ENCODE measurements around the gene HCFC1.

HCFC1 gene

DNA sequence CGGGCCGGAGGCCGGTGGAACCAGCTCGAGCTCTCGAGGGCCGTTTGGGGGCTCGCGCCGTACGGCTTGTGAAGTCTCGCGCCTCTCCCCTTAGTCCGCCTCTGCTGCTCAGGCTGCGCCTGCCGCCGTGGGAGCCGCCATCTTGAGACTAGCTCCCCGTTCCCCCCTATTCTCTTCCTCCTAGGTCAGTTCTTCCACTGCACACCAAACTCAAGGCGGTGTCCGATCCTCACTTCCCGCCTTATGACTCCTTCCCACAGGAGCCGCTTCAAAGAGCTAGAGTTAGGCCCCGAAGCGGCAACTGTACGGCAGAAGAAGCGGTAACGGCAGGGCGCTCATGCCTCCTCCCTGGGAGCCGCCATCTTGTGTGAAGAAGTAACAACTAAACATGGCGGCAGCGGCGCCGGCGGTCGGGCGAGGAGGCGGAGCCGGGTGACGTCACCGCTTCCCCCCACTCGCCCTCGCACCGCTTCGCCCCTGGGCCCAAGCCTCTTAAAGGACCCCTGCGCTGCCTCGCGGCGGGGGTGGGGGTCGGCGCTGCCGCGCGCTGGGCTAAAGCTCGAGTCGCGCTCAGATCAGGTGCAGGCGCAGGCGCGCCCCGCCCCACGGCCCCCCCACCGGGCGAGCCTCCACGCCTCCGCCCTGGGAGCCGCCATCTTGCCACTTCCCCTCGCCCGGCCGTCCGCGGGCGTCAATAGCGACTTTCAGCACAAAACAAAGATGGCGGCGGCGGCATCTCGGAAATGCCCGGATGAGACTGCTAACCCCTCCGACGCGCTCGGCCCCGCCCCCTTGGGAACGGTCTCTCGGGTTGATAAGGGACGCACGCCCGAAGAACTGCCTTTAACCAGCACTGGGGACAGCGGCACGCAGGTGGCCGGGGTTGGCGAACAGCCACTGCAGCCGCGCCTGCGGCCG, at the start of gene HCFC1:
HCFC1 (minus strand) TSS at position 369 of the 918 bp plus-strand sequence. CDS start 978 bp downstream, outside the sequence.
- Mint-ChIP-seq H3K4me1 (peaks cover 48% of the 10 kb centered on the region), H3K36me3 (peaks cover 27% of the 10 kb centered on the region), H3K9me3 (no peaks in the 10 kb centered on the region), H3K27ac (peak within 1 kb of the TSS; percentile 99), H3K27me3 (no peaks in the 10 kb centered on the region), H3K4me3 (peak within 1 kb of the TSS; percentile 100)
- ATAC-seq = peak; percentile 74

GRCh38 chrX:154021131-154021611, 49.6 kb upstream of the HCFC1 start:
- peaks cover 6% of the 10 kb centered on the region for H3K36me3 Mint-ChIP-seq
- no peak overlapping the region for H3K4me3 Mint-ChIP-seq
- peaks cover 13% of the 10 kb centered on the region for H3K4me1 Mint-ChIP-seq
- no peak for ATAC-seq
- H3K9me3 Mint-ChIP-seq = no peaks in the 10 kb centered on the region
- H3K27me3 Mint-ChIP-seq = no peaks in the 10 kb centered on the region
- peak overlapping the region; percentile 97 for H3K27ac Mint-ChIP-seq

GRCh38 chrX:154020536-154021115, 49.0 kb upstream of the HCFC1 start:
- ATAC-seq = no peak
- H3K4me1 Mint-ChIP-seq = peaks cover 18% of the 10 kb centered on the region
- peak overlapping the region; percentile 89 for H3K4me3 Mint-ChIP-seq
- no peaks in the 10 kb centered on the region for H3K9me3 Mint-ChIP-seq
- peak overlapping the region; percentile 97 for H3K27ac Mint-ChIP-seq
- H3K36me3 Mint-ChIP-seq = peaks cover 11% of the 10 kb centered on the region
- H3K27me3 Mint-ChIP-seq = no peaks in the 10 kb centered on the region

DNA sequence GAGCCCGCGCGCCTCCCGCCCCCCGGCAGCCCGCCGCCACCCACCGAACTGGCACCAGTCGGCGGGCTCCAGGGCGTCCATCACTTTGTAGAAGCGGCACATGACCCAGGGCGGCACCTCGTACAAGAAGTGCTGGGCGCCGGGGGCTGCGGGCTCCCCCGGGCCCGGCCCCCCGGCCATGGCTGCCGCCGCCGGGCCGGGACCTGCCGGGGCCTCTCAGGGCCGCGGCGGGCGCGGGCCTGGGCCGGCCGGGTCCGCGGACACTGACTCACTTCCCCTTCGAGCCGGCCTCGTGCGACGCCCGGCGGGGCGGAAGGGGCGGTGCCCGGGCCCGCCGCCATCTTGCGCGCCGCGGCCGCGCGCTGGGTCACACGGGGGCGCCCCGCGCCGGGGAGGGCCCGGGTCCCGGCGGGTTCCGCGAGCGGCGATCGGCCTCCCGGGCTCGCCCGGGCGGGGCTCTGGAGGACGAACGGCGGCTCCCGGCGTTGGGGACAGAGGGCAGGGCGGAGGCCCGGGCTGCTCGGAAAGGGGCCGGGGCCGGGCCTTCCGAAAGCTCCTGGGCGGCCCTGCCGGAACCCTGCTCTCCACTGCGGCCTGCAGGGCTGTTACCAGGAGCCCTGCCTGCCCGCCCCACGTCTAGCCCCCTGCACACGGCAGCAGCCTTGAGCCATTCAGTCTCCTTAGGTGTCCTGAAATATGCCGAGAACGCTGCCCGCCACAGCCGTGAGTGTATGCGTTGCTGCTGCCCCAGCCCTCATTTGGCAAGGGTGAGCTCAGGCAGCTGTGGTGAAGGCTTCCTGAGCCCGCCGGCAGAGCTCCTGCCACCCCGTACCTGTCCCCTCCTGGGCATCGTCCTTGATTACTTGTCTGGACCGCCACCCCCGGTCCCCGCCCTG, 48.3 kb upstream of the HCFC1 start, which contains the start of gene IRAK1:
IRAK1 (minus strand) TSS at position 270 of the 896 bp plus-strand sequence; CDS start at position 180, 90 bp downstream.
- peak within 1 kb of the TSS; percentile 97 for H3K27ac Mint-ChIP-seq
- peaks cover 15% of the 10 kb centered on the region for H3K36me3 Mint-ChIP-seq
- no peaks in the 10 kb centered on the region for H3K27me3 Mint-ChIP-seq
- peak; percentile 89 for ATAC-seq
- peaks cover 22% of the 10 kb centered on the region for H3K4me1 Mint-ChIP-seq
- H3K4me3 Mint-ChIP-seq = peak within 1 kb of the TSS; percentile 91
- H3K9me3 Mint-ChIP-seq = no peaks in the 10 kb centered on the region

DNA sequence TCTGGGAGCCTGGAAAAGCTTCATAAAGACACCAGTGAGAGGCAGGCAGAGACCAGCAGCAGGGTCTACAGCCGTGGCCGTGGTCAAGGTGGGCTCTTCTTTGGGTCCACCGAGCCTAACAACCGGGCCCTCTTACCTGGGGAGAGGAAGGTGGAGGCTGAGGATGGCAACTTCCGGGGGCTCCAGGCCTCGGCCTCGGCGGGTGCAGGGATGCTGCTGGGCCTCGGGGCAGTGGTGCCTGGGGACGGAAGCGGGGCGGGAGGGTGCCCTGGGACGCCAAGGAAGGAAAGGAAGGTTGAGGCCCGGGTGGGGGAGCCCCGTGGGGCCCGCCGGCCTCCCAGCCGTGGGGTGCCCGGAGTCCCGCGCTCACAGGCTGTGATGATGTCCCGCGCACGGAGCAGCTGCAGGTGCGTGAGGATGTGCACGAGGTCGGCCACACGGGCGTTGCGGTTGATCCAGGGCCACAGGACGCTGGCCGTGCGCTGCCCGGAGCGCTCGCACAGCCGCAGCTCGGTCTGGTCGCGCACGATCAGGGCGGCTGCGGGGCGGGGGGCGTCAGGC, 47.5 kb upstream of the HCFC1 start:
- Mint-ChIP-seq H3K9me3 (no peaks in the 10 kb centered on the region), H3K27ac (peak overlapping the region; percentile 93), H3K27me3 (no peaks in the 10 kb centered on the region), H3K4me3 (peak overlapping the region; percentile 91), H3K4me1 (peaks cover 27% of the 10 kb centered on the region), H3K36me3 (peaks cover 21% of the 10 kb centered on the region)
- ATAC-seq = peak; percentile 50

- H3K36me3 Mint-ChIP-seq = peaks cover 21% of the 10 kb centered on the region
- no peak for ATAC-seq
- H3K4me3 Mint-ChIP-seq = peak overlapping the region; percentile 91
- H3K27me3 Mint-ChIP-seq = no peaks in the 10 kb centered on the region
- peaks cover 30% of the 10 kb centered on the region for H3K4me1 Mint-ChIP-seq
- no peaks in the 10 kb centered on the region for H3K9me3 Mint-ChIP-seq
- peak overlapping the region; percentile 93 for H3K27ac Mint-ChIP-seq
Measured at GRCh38 chrX:154018518-154019060, 47.0 kb upstream of the HCFC1 start.

DNA sequence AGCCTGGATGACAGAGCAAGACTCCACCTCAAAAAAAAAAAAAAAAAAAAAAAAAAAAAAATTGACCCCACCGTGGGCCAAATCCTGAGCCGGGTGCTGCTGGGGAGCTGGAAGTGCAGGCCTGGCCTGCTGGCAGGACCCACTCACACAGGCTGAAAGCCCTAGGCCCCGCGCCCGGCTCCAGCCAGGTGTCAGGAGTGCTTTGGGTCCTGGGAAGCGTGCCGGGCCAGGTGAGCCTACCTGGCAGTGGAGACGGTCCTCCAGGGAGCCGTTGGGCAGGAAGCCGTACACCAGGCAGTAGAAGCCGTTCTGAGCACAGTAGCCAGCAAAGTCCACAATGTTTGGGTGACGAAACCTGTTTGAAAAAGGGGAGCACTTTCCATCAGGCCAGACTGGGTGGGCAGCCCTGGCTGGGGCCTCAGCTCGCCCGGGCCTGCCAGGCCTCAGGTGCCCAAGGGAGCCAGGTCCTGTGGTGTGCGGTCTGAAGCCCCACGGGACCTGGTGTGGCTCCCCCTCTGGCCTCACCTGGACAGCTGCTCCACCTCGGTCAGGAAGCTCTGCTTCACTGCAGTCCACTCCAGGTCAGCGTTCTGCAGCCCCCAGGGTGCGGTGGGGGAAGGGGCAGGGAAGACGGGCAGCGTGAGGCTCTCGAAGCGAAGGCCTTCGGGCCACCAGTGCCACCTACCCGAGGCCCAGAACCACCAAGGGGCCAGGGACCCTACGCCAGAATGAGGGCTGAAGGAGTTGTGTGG, 46.3 kb upstream of the HCFC1 start:
- H3K27me3 Mint-ChIP-seq = no peaks in the 10 kb centered on the region
- peaks cover 21% of the 10 kb centered on the region for H3K36me3 Mint-ChIP-seq
- peak overlapping the region; percentile 93 for H3K27ac Mint-ChIP-seq
- peaks cover 33% of the 10 kb centered on the region for H3K4me1 Mint-ChIP-seq
- ATAC-seq = no peak
- H3K4me3 Mint-ChIP-seq = peak overlapping the region; percentile 91
- H3K9me3 Mint-ChIP-seq = no peaks in the 10 kb centered on the region

DNA sequence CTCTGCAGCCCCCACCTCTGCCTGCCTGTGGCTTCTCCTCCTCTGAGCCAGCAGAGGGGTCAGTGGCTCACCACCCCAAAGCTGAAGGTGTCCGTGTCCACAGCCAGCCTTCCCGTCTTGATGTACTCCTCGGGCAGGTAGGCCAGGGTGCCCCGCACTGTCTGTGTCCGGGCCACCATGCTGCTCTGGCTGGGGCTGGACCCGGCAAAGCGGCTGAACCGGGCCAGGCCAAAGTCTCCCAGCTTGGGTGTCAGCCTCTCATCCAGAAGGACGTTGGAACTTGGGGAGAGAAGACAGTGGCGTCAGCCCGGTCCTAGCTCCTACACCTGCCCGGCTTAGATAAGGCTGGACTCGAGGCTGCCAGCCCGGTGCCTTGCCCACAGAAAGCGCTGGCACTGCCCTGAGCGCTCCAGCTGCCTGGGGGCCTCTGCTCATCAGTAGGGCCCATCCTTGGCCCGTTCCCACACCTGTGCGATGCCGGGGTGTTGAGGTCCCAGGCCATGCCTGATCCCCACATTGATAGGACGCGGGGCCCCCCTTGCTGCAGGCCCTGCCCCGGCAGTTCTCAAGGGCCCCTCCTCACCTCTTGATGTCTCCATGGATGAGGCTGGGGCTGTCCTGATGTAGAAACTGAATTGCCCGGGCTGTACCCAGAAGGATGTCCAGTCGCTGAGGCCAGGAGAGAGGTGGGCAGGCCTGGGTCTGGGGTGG, 44.9 kb upstream of the HCFC1 start:
- no peaks in the 10 kb centered on the region for H3K27me3 Mint-ChIP-seq
- H3K36me3 Mint-ChIP-seq = peaks cover 25% of the 10 kb centered on the region
- H3K27ac Mint-ChIP-seq = peak overlapping the region; percentile 78
- no peak overlapping the region for H3K4me3 Mint-ChIP-seq
- ATAC-seq = no peak
- H3K9me3 Mint-ChIP-seq = no peaks in the 10 kb centered on the region
- H3K4me1 Mint-ChIP-seq = peaks cover 33% of the 10 kb centered on the region

DNA sequence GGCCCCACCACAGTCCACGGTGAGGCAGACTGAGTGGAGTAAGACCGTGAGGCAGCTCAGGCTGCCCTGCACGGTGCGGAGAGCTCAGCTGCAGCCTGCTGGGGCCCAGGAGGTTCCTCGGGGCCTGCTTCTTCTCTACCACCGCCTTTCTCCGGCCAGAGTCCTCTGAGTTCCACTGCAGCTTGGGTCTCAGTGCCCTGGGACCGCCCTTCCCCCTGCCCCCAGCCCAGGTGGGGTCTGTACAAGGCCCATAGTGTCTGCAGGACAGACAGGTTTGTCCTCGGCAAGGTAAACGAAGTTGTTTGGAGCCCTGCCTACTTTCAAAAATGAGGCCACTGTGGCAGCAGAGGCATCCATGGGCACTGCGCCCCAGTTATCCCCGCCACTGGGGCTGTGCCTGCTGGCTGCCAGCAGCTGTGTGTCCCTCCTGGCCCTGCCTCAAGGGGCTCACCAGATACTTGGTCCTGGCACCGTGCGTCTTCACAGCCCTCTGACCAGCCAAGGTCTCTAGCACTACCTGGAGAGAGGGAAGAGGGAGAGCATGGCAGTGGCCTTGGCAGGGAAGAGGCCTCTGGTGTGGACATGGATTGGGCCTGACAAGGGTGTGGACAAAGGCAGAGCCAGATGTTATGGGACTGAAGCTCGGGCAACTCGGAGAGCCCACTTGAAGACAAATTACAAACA, 44.1 kb upstream of the HCFC1 start:
- Mint-ChIP-seq H3K4me1 (peaks cover 32% of the 10 kb centered on the region), H3K4me3 (no peak overlapping the region), H3K36me3 (peaks cover 31% of the 10 kb centered on the region), H3K27ac (peak overlapping the region; percentile 78), H3K27me3 (no peaks in the 10 kb centered on the region), H3K9me3 (no peaks in the 10 kb centered on the region)
- ATAC-seq = no peak

- peak overlapping the region; percentile 42 for H3K27ac Mint-ChIP-seq
- H3K27me3 Mint-ChIP-seq = no peaks in the 10 kb centered on the region
- H3K9me3 Mint-ChIP-seq = no peaks in the 10 kb centered on the region
- ATAC-seq = no peak
- peaks cover 31% of the 10 kb centered on the region for H3K36me3 Mint-ChIP-seq
- H3K4me3 Mint-ChIP-seq = peak overlapping the region; percentile 12
- peaks cover 25% of the 10 kb centered on the region for H3K4me1 Mint-ChIP-seq
Measured at GRCh38 chrX:154014429-154015380, 43.1 kb upstream of the HCFC1 start.

DNA sequence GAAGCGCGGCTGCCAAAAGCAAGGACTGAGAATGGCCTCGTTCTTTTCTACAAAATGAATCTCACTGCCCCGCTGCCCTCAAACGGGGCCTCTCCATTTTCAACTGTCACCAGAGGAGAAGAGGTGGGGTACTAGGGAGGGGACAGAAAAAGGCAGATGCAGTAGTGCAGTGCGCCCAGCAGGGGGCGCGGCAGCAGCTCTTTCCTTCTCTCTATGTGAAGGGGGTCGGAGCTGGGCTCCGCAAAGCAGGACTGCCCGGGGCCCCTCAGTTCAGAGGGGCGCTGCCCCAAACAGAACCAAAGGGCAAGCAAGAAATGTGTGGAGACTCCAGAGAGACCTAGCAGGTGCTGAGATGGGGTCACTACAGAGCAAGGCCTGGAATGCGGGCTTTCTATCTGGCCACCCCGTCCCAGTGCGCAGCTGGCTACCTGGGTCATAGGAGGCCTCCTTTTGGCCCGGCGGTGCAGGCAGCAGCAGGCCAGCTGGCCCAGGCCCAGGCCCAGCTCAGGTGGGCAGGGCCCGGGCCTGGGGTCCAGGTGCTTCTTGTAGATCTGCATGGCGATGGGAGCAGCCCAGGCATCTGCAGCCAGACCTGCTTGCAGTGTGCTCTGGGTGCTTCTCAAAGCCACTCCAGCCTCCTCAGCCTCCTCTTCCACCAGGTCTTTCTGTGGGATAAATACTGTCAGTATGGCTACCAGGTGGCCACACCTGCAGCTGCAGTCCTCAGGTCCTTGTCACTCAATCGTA, 42.2 kb upstream of the HCFC1 start:
- Mint-ChIP-seq H3K4me1 (peaks cover 24% of the 10 kb centered on the region), H3K36me3 (peaks cover 29% of the 10 kb centered on the region), H3K27ac (no peak overlapping the region)

More for the DNA sequence above, 42.2 kb upstream of the HCFC1 start:
- H3K4me3 Mint-ChIP-seq = no peak overlapping the region
- H3K9me3 Mint-ChIP-seq = no peaks in the 10 kb centered on the region
- ATAC-seq = peak; percentile 67
- no peaks in the 10 kb centered on the region for H3K27me3 Mint-ChIP-seq
